ENCODE results near the gene SLCO4A1.

Gene SLCO4A1

DNA sequence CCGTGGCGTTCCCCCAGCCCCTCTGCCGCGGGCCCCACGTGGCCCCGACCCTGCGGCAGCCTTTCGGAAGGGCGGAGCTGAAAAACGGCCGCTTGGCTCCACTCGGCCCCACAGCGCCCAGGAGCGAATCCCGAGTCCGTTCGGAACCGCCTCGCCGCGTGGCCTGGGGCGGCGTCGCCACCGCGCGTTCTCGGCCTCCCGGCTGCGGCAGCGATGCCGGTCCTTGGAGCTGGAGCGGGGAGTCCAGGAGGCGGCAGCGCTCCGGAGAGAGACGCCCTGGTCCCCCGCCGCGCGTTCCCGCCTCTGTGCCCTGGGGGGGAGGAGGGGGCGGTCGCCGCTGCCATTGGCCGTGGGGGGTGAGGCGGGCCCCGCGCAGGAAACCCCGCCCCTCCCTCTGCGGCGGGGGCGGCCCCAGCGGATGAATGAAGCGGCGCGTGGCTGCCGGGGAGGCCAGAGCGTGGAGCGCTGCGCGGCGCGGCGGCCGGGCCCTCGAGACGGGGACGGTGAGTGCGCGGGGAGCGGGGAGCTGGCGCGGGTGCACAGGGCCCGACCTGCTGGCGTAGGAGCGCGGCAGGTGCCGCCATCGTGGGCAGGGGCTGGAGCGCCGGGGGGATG is at the start of gene SLCO4A1:
Gene SLCO4A1 (plus strand): TSS at position 453 of the 615 bp plus-strand sequence. CDS start 13,952 bp downstream, outside the sequence.
- peak; percentile 91 for DNase-seq

GRCh38 chr20:62592506-62593177 is 49.7 kb upstream of the SLCO4A1 start:
- DNase-seq = no peak

- DNase-seq = no peak
Measured at GRCh38 chr20:62593616-62594015, 48.7 kb upstream of the SLCO4A1 start.

- no peak for DNase-seq
Measured at GRCh38 chr20:62595069-62595468, 47.2 kb upstream of the SLCO4A1 start.

- DNase-seq = no peak
Measured at GRCh38 chr20:62595491-62595890, 46.8 kb upstream of the SLCO4A1 start.

- DNase-seq = no peak
Measured at GRCh38 chr20:62596486-62596885, 45.8 kb upstream of the SLCO4A1 start.

DNA sequence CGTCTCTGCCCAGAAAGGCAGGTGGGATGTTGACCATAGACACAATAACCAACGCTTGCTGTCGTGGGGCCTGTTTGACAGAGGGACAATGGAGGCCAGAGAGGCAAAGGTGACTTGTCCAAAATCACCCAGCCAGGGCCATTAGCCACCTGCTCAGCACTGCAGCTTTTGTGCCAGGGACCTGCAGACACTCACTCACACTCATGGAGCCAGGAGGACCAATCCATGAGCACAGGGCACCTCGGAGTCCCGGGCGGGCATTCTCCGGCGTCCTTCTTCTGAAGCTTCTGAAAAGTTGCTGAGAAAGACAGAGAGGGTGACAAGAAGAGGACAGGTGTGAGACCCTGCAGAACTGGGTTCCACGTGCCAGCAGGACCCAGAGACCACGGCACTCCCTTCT is 45.4 kb upstream of the SLCO4A1 start:
- DNase-seq = no peak

DNA sequence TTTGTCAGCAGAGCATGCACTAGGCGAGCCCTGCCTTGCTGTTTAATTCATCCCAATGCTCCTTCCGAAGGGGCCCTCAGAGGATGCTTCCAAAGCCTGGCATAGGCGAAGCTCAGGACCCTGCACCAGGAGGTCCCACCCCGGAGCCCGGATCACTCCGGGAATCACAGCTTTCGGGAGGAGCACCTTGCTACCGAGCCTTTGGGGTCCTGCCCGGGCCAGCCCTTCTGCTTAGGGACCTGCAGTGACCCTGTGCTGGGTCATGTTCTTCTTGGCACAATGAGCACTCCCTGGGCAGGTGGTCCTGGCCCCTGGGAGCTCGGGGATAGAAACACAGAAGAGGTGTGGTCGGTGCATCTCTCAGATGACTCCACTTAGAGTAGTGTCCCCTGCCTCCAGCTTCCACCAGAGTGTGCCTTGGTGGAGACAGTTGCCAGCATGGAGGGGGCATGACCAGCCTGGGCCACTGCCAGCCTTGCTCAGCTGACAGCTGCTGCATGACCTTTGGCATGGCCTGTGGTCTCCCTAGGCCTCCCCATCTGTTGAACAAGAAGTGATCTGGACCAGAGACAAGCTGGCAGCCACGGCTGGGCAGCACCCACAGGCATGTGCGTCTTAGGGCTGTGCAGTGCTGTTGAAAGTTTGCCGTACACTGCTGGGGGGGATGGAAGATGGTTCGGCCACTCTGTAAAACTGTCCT is 44.7 kb upstream of the SLCO4A1 start:
- DNase-seq = no peak

DNA sequence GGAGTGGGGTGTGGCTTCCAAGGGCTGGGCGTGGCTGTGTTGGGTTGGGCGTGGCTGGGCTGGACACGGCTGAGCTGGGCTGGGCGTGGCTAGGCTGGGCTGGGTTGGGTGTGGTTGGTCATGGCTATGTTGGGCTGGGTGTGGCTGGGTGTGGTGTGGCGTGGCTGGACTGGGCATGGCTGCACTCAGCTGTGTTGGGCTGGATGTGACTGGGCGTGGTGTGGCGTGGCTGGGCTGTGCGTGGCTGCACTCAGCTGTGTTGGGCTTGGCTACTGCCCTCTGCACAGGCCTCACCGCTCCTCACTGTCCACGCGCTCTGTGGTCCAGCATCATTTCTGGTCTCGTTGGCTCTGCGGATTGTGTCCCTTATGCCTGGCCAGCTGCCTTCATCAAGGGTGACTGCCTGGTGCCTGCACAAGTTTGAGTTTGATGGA is 43.5 kb upstream of the SLCO4A1 start:
- peak; percentile 18 for DNase-seq

DNA sequence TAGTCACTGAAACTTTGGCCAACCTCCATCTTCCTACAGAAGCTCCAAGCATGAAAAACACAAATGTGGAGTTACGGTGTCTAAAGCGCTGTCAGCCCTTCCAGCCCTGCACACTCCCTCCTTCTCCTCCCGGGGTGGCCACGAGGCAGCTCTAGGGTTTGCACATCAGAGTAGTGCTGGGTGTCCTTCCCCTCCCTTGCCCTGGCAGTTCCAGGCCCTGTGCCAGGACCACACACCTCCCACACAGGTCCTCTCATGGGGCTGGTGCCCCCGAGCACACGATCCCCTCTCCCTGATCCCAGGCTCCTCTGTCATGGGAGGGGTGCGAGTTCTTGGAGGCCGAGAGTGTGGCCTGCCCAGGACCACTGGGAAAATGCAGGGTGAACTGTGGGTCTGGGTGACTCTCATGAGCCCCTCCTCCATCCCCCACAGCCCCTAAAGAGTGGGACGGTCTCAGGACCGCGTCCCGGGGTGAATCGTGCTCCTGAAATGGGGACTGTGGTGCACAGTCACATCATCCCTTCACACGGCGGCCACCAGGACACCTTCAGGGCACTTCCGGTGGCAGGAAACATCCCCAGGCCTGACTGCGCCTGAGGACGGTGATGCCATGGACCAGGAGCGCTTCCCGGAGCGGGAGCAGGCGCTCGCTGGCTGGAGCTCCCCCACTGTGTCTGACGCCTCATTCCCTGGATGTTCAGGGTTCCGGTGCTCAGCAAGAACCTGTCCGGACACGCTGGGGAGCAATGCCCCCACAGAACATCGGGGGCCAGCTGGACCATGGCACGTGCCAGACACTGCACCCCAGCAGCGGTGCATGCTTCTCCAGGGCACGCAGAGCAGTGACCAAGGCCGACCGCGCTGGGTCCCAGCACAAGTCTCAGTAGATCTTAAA is 42.8 kb upstream of the SLCO4A1 start:
- DNase-seq = no peak

DNA sequence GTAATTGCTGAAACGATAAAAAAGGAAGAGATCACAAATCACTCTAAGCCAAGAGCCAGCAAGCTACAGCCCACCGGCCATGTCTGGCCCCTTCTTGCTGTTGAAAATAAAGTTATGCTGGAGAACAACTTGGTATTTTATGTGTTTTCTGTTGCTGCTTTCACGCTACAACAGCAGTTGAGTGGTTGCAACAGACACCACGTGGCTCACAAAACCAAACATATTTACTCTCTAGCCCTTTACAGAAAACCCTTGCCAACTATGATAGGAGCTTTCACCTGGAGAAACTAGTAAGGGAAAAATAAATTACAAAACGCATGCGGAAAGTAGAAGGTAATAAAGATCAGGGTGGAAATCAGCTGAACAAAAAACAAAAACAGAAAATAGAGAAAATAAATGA is 41.1 kb upstream of the SLCO4A1 start:
- no peak for DNase-seq

- no peak for DNase-seq
Measured at GRCh38 chr20:62601714-62602113, 40.6 kb upstream of the SLCO4A1 start.

DNA sequence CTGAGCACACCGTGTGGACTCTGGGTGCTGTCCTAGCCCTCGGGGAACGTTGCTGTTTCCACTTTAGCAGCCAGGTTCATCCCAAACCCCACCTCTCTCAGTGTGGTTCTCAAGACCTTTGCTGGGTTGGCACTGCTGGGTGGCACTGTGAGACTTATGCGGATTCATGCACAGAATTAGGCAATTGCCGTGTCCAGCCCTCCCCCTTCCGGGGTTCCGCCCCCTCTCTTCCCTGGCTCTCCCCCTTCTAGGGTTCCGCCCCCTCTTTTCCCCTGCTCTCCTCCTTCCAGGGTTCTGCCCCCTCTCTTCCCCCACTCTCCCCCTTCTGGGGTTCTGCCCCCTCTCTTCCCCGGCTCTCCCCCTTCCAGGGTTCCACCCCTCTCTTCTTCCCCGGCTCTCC is 39.8 kb upstream of the SLCO4A1 start:
- DNase-seq = peak; percentile 48

DNA sequence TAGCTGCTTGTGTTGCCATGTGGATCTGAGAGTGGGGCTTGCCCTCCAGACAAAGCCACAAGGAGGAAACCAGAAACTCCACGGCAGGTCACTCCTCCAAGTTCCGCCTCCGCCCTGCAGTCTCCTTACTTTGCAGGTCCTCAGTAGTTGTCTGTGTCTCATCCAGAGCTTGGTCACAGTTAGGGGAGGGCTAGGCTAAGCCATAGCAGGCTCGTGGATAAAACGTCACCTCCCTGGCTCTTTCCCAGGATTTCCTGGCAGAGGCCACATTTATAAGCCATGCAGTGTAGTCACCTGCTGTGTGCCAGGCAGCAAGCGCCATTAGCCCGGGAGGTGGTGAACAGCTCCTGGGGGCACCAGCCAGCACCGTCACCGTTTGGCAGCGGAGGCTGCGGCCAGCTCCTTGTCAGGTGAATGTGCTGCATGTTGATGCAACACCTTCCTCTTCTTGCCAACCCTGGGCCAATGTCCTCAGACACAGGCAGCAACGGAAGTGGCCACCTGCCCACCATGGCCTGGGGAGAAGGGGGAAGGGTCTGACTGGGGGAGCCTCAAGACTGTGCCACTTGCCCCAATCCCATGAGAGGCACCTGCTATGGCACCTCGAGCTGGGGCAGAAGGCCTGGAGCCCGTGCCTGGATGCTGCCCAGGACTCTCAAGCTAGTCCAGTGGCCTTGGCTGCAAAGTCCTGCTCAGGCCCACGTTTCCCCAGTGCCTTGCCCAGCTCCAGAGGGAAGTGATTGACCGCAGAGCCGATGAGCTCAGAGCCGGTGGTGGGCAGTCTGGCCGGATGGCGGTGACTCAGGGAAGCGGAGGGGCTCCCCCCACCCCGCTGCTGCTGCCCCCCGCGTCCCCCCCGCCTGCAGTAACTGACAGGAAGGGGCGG is 39.0 kb upstream of the SLCO4A1 start:
- peak; percentile 95 for DNase-seq

DNA sequence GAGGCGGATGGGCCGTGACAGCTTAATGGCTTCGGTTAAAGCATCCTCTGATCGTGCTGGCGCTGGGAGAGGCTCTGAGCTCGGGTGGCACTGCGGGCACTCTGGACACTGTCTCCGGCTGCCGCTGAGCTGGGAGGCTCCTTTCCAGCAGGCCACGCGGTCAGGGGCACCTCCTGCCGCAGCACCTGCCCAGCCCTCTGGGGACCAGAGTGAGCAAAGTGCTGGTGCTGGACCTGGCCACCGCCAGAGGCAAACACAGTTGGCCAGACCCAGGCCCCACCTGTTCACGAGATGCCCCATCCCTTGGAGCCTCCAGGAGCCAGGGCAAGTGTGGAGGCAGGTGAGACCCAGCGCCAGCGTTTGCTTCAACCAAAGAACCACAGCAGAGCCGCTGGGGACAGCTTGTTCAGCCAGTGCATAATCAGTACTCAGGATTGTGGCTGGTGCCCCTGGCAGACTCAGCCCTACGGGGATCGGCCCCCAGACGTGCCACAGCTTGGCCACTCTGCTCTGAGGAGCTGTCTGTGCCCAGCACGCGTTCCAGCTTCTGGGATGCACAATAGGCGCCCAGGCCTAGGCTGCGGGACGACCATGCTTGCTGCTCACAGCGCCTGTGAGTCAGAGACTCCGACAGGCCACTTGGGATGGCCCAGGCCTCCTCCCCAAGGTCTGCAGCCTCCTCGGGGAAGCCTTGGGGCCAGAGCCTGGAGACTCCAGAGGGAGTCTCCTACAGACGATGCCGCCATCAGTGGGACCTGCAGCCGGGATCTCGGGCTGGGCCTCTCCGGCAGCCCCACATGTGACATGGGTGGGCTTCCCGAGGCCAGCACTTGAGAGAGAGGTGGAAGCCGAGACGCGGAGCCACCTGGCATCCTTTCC is 38.2 kb upstream of the SLCO4A1 start:
- no peak for DNase-seq

DNA sequence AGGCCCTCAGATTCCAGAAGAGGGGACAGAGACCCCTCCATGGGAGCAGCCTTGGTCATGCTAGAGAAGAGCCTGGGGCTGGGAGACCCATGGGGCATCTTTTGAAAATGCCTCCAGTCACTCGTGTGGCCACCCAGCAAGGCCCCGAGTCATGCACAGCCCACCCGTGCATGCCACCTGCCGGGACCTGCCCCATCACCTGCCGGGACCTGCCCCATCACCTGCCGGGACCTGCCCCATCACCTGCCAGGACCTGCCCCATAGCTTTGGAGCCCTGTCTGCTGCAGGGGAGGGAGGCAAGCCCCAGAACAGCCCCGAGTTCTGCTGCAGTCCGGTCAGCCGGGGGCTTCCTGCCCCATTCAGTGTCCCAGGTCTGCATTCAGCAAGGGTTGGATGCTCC is 37.5 kb upstream of the SLCO4A1 start:
- no peak for DNase-seq

GRCh38 chr20:62605236-62605943 is 36.9 kb upstream of the SLCO4A1 start:
- no peak for DNase-seq

- no peak for DNase-seq
Measured at GRCh38 chr20:62606016-62606415, 36.3 kb upstream of the SLCO4A1 start.

GRCh38 chr20:62606551-62607201 is 35.6 kb upstream of the SLCO4A1 start:
- DNase-seq = peak; percentile 91

Data from NCI-H345 (cell line).